Ovary (tissue), 9 donors: ENCODE measurements around the gene CLEC11A. TPM values are rescaled to one million over a fixed set of nuclear protein-coding genes. Genes with fewer than 3 reads are reported as not detected.

ENCODE experiments used
- DNase-seq, 5 donors: peaks; one replicate each; pipeline ENCODE4 v3.0.0-alpha.2; 2019 to 2020
- H3K27ac ChIP-seq, 2 donors: fragments of 200-600 bp; one replicate each; pipeline versions ENCODE4 v1.5.1 to v1.8.0; 2019 to 2022
- H3K27me3 ChIP-seq: fragments of 200-600 bp; one replicate; pipeline ENCODE4 v1.8.0; 2022
- H3K36me3 ChIP-seq: fragments of 200-600 bp; sonication (generic); one replicate; pipeline ENCODE4 v1.5.1; 2019
- H3K4me1 ChIP-seq: one replicate; pipeline ENCODE4 v1.8.1; 2013; ENCODE audit warnings: mild to moderate bottlenecking, moderate library complexity; ENCODE audit not compliant: insufficient read depth
- H3K4me3 ChIP-seq: fragments of 200-600 bp; sonication (generic); one replicate; pipeline ENCODE4 v1.5.1; 2017
- H3K9me3 ChIP-seq, 2 donors: fragments of 200-600 bp in 1 of 2; sonication (generic) in 1 of 2; one replicate each; pipeline versions ENCODE4 v1.5.1 to v1.8.1; 2013 to 2019; ENCODE audit warnings: mild to moderate bottlenecking in 1 of 2, moderate library complexity in 1 of 2
- EP300 ChIP-seq: sonication (generic); formaldehyde crosslinking; IDR thresholded peaks from one replicate; pipeline ENCODE4 v1.6.1; 2017; ENCODE audit warnings: antibody characterized with exemption
- POLR2A ChIP-seq: fragments of 450-650 bp; IDR thresholded peaks from one replicate; pipeline ENCODE4 v1.6.1; 2017; ENCODE audit warnings: antibody characterized with exemption, mild to moderate bottlenecking, moderate library complexity
- WGBS, 3 donors: extraction: QIAGEN DNeasy Blood & Tissue Kit in 1 of 3; methylation state at CpG; one replicate each; pipeline versions ENCODE4 v1.1.5 to v1.1.7; 2013 to 2017; 5-methylcytosine and 5-hydroxymethylcytosine counted together
- intact Hi-C, 4 donors: fragments of 100-400 bp; cut with DNase I; formaldehyde crosslinking; loops; one replicate each; pipeline versions ENCODE4 v1.11.0 to v1.15.1; 2022 to 2023
- polyA plus RNA-seq, 2 donors: library from polyadenylated mRNA; stranded (reverse); fragments of 200-250 nt in 1 of 2; fragments of 350-450 nt in 1 of 2; fragmentation: Illumina TruSeq in 1 of 2; extraction: RNeasy Lipid Tissue Mini Kit (QIAGEN cat#74804) in 1 of 2; gene quantifications; one replicate each; pipeline ENCODE4 v1.2.3, GENCODE V29; 2013 to 2014
- total RNA-seq, 7 donors: library from RNA; depleted of rRNA in 2 of 7; stranded (reverse); fragments of >200 nt in 2 of 7; fragmentation: NEBNext Ultra II Directional in 3 of 7; extraction: Animal tissue kit (Norgen Biotek cat#: 25700) in 3 of 7; gene quantifications; one replicate each; pipeline versions ENCODE4 v1.1.0 to v1.2.4, GENCODE V29; 2016 to 2023
- TF ChIP-seq, protein P1 (sequence below), 3 donors: fragments of 450-650 bp in 2 of 3; fragments of 200-600 bp in 1 of 3; IDR thresholded peaks; one replicate each; pipeline versions ENCODE4 v1.5.1 to v1.8.0; 2016 to 2022; ENCODE audit warnings: antibody characterized with exemption in 3 of 3, mild to moderate bottlenecking in 1 of 3
- donor health status: DM: no; HTN: no; CAD: no; lungs with moderate emphysema.
- donor health status: DM: no; HTN: no; CAD: no.
- donor health status: Bipolar disorder and iron deficiency.
- donor health status: DM: yes; HTN: yes; CAD: no.
- donor health status: DM: no; HTN: no; CAD: no.
- donor health status: DM: yes; HTN: yes; CAD: no.

CLEC11A gene
- total and polyA plus RNA-seq, 9 donors, result 3.8 to 120 (median 27.9) TPM

DNA sequence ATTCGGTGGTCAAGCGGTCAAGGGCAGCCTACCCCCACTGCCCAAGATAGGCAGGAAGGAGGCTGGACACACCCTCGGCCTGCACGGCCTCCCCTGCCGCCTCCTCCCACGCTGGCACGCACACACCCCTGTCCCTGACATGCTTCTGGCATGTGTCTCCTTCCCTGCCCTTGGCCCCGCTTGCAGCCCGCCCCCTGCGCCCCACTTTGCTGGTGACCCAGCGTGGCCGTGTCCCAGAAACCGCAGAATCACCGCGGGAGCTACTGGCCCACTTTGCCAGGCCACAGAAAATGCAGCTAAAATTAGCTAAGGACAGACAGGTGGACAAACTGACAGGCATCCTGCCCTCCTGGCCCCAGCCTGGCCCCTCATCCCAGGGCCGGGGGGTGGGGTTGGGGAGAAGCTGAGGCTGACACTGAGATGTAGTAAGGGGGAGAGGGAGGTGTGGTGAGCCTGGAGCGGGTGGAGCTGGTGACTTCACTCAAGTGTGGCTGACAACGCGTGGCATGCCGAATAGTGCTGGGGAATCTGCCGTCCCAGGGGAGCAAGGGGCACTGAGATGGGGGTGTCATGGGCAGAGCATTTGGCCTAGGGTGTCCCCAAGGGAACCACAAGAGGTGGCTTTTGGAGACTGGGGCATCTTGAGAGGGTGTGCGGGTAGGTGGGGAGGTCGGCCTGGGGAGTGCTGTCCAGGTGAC, 6.0 kb upstream of the CLEC11A start:
- 71 to 80% (median 79%) methylated on average over 23 of the region's 23 CpGs for WGBS, 3 donors
- no peaks in the 10 kb centered on the region for H3K36me3 ChIP-seq
- peaks cover 3% of the 10 kb centered on the region for H3K4me1 ChIP-seq
- H3K4me3 ChIP-seq, result no peak overlapping the region
- no peaks in the 10 kb centered on the region for H3K27me3 ChIP-seq
- intact Hi-C loops, result no loop called here
- H3K27ac ChIP-seq, result no peak overlapping the region
- no peak for TF ChIP-seq EP300
- no peaks in the 10 kb centered on the region for H3K9me3 ChIP-seq
- no peak for DNase-seq

GRCh38 chr19:50717891-50718254, 5.3 kb upstream of the CLEC11A start:
- no peaks in the 10 kb centered on the region for H3K27me3 ChIP-seq
- WGBS, 3 donors, result 8 to 11% (median 11%) methylated on average over 9 to 13 of the region's 13 CpGs
- intact Hi-C loops, result no loop called here

GRCh38 chr19:50718255-50719118, 4.7 kb upstream of the CLEC11A start:
- H3K4me3 ChIP-seq, result peak overlapping the region; percentile 17
- 1 to 2% (median 1%) methylated on average over 48 to 74 of the region's 74 CpGs for WGBS, 3 donors
- H3K27ac ChIP-seq, result peak overlapping the region in 1 of 2 donors; percentile 38
- intact Hi-C loops, result no loop called here
- TF ChIP-seq EP300 (no peak), POLR2A (no peak)
- TF ChIP-seq, protein P1, sequence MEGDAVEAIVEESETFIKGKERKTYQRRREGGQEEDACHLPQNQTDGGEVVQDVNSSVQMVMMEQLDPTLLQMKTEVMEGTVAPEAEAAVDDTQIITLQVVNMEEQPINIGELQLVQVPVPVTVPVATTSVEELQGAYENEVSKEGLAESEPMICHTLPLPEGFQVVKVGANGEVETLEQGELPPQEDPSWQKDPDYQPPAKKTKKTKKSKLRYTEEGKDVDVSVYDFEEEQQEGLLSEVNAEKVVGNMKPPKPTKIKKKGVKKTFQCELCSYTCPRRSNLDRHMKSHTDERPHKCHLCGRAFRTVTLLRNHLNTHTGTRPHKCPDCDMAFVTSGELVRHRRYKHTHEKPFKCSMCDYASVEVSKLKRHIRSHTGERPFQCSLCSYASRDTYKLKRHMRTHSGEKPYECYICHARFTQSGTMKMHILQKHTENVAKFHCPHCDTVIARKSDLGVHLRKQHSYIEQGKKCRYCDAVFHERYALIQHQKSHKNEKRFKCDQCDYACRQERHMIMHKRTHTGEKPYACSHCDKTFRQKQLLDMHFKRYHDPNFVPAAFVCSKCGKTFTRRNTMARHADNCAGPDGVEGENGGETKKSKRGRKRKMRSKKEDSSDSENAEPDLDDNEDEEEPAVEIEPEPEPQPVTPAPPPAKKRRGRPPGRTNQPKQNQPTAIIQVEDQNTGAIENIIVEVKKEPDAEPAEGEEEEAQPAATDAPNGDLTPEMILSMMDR (IDR thresholded peaks at IDR 0.05), result no peak
- DNase-seq, result peak in 2 of 5 donors; percentile 41 to 43
- no peaks in the 10 kb centered on the region for H3K27me3 ChIP-seq
- H3K9me3 ChIP-seq, result no peaks in the 10 kb centered on the region
- H3K36me3 ChIP-seq, result no peaks in the 10 kb centered on the region
- H3K4me1 ChIP-seq, result peaks cover 7% of the 10 kb centered on the region

More at GRCh38 chr19:50717891-50718254, 5.3 kb upstream of the CLEC11A start:
- Histone ChIP-seq H3K4me3 (no peak overlapping the region), H3K36me3 (no peaks in the 10 kb centered on the region), H3K4me1 (peaks cover 4% of the 10 kb centered on the region), H3K27ac (no peak overlapping the region), H3K9me3 (no peaks in the 10 kb centered on the region)
- DNase-seq, result no peak
- no peak for TF ChIP-seq EP300
- TF ChIP-seq POLR2A, result no peak
- TF ChIP-seq, protein P1 (IDR thresholded peaks at IDR 0.05), result no peak

- H3K4me3 ChIP-seq, result peak overlapping the region; percentile 31
- TF ChIP-seq EP300 (no peak), POLR2A (no peak)
- TF ChIP-seq, protein P1 (IDR thresholded peaks at IDR 0.05), result no peak
- no peaks in the 10 kb centered on the region for H3K36me3 ChIP-seq
- no peaks in the 10 kb centered on the region for H3K27me3 ChIP-seq
- no peaks in the 10 kb centered on the region for H3K9me3 ChIP-seq
- WGBS, 3 donors, result 0 to 2% (median 1%) methylated on average over 16 to 30 of the region's 30 CpGs
- H3K27ac ChIP-seq, result peak overlapping the region in 1 of 2 donors; percentile 38
- peak in 1 of 5 donors; percentile 34 for DNase-seq
- H3K4me1 ChIP-seq, result peaks cover 12% of the 10 kb centered on the region
- intact Hi-C loops, result no loop called here
Measured at GRCh38 chr19:50719119-50719435, 4.1 kb upstream of the CLEC11A start.

- no peak for TF ChIP-seq POLR2A
- TF ChIP-seq EP300, result no peak
- TF ChIP-seq, protein P1 (IDR thresholded peaks at IDR 0.05), result no peak
- peak in 4 of 5 donors; percentile 23 to 58 (median 48) for DNase-seq
- intact Hi-C loops, result no loop called here
- 1 to 2% (median 2%) methylated on average over 21 to 40 of the region's 47 CpGs for WGBS, 3 donors
- Histone ChIP-seq H3K27ac (peak within 1 kb of the TSS in 1 of 2 donors; percentile 38), H3K4me1 (peaks cover 14% of the 10 kb centered on the region), H3K36me3 (no peaks in the 10 kb centered on the region), H3K9me3 (no peaks in the 10 kb centered on the region), H3K27me3 (no peaks in the 10 kb centered on the region), H3K4me3 (peak within 1 kb of the TSS; percentile 31)
Measured at GRCh38 chr19:50719566-50719965, 3.6 kb upstream of the CLEC11A start, which contains the start of gene SHANK1. TSS of gene SHANK1 (minus strand) at chr19:50719802. CDS start at chr19:50716919, 2,883 bp downstream.
